ENCODE measurements around the gene DAPK1. TPM values are rescaled to one million over a fixed set of nuclear protein-coding genes. Genes with fewer than 3 reads are reported as not detected.
A peak's percentile ranks its signal among the peaks of the same experiment; 100 is the strongest.

DAPK1 gene
- total and polyA plus RNA-seq, 2 donors from 2014 or later: 15.5 to 166 TPM

DNA sequence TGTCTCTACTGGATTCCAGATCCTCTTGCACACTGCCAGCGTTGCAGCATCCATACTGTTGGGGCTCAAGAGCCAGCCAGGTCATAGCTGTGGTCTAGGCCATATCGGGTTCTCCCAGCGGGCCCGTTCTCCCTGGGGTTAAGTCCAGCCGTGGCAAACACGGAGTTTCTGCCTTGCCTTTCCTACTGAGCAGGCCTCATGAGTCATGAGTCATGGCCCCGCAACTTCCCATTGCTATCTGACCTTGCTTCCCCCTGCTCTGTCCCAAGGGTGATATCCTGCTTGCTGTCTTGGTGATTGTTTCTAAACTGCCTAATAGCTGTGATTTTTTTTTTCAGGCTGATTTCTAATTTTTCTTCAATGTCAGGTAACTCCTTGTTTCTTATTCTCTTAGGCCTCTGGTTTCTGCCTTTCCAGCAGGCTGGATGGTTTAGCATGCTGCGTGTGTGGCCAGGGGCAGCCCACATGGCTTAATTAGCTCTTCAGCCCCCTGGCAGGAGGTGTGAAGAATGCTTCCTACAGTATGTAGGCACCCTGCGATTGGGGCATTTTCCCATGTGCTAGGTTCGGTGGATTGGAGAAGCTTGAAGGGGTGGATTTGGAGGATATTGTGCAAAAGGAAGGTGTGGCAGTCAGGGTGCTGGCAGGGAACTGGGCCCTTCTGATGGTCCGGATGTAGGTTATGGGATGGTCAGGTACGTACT is 18.7 kb downstream of the DAPK1 start:
- TF ChIP-seq, protein P1, sequence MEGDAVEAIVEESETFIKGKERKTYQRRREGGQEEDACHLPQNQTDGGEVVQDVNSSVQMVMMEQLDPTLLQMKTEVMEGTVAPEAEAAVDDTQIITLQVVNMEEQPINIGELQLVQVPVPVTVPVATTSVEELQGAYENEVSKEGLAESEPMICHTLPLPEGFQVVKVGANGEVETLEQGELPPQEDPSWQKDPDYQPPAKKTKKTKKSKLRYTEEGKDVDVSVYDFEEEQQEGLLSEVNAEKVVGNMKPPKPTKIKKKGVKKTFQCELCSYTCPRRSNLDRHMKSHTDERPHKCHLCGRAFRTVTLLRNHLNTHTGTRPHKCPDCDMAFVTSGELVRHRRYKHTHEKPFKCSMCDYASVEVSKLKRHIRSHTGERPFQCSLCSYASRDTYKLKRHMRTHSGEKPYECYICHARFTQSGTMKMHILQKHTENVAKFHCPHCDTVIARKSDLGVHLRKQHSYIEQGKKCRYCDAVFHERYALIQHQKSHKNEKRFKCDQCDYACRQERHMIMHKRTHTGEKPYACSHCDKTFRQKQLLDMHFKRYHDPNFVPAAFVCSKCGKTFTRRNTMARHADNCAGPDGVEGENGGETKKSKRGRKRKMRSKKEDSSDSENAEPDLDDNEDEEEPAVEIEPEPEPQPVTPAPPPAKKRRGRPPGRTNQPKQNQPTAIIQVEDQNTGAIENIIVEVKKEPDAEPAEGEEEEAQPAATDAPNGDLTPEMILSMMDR (IDR thresholded peaks at IDR 0.05; ENCODE audit: borderline replicate concordance, extremely low read depth, insufficient read depth): no peak
- H3K27me3 ChIP-seq (ENCODE audit: control insufficient read depth, insufficient read depth, low read length): no peaks in the 10 kb centered on the region
- DNase-seq (peak in 1 of 5 donors; percentile 88), FAIRE-seq (no peak)
- H3K9me3 ChIP-seq (ENCODE audit: control insufficient read depth in 2 of 3, insufficient read depth in 1 of 3, low read length in 3 of 3): no peaks in the 10 kb centered on the region
- intact Hi-C loops (cut with DNase I): no loop called here
- H3K27ac ChIP-seq (ENCODE audit: low read depth in 2 of 2, low read length in 2 of 2): no peak overlapping the region
- peaks cover 0 to 20% (median 10%) of the 10 kb centered on the region in 3 donors for H3K4me1 ChIP-seq (ENCODE audit: control insufficient read depth in 2 of 3, insufficient read depth in 2 of 3, low read depth in 1 of 3, low read length in 3 of 3)
- no peaks in the 10 kb centered on the region for H3K36me3 ChIP-seq (ENCODE audit: control insufficient read depth in 2 of 3, insufficient read depth in 3 of 3, low read length in 3 of 3)
- no peak overlapping the region for H3K4me3 ChIP-seq (ENCODE audit: low read length in 3 of 3)
- no peak overlapping the region for H3K9ac ChIP-seq (ENCODE audit: low read length in 3 of 3)

DNA sequence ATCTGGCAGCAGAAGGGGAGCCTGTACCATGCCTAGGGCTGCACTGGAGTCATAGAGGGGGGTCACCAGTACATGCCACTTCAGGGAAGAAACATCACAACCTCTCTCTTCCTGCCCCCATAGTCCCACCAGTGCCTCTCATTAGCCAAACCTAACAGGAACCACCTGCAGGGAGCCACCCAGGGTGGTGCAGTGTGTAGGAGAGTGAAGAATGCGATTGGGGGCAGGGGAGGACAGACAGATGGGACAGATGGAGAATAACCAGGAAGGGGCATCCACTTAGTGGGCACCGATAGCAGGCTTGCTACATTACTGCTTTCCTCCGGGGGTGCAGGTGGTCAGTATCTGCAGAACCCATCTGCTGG is 19.2 kb downstream of the DAPK1 start:
- intact Hi-C loops (cut with DNase I): no loop called here
- no peak overlapping the region for H3K4me3 ChIP-seq (ENCODE audit: low read length in 3 of 3)
- peaks cover 0 to 20% (median 10%) of the 10 kb centered on the region in 3 donors for H3K4me1 ChIP-seq (ENCODE audit: control insufficient read depth in 2 of 3, insufficient read depth in 2 of 3, low read depth in 1 of 3, low read length in 3 of 3)
- no peak for FAIRE-seq
- TF ChIP-seq, protein P1 (IDR thresholded peaks at IDR 0.05; ENCODE audit: borderline replicate concordance, extremely low read depth, insufficient read depth): no peak
- H3K9me3 ChIP-seq (ENCODE audit: control insufficient read depth in 2 of 3, insufficient read depth in 1 of 3, low read length in 3 of 3): no peaks in the 10 kb centered on the region
- no peak overlapping the region for H3K9ac ChIP-seq (ENCODE audit: low read length in 3 of 3)
- no peak for DNase-seq
- no peaks in the 10 kb centered on the region for H3K36me3 ChIP-seq (ENCODE audit: control insufficient read depth in 2 of 3, insufficient read depth in 3 of 3, low read length in 3 of 3)
- no peaks in the 10 kb centered on the region for H3K27me3 ChIP-seq (ENCODE audit: control insufficient read depth, insufficient read depth, low read length)
- H3K27ac ChIP-seq (ENCODE audit: low read depth in 2 of 2, low read length in 2 of 2): no peak overlapping the region

DNA sequence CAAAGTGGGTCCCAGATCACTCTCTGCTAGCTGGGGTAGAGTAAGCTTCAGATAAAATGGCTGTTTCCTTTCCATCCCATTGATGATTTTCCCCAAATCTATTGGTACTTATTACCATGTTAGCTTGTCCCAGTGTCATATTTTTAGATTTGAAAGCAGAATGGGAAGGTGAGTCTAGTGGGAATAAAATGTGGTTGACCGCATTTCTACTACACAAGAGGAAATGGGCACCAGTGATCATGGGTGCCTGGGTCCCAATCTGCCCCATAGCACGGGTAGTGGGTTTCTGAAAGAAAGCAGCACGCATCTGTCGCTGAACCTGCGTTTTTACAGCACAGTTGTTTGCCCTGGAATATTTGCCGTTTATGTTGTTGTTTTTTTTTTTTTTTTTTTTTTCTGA is 20.1 kb downstream of the DAPK1 start:
- no peak for DNase-seq
- H3K36me3 ChIP-seq (ENCODE audit: control insufficient read depth in 2 of 3, insufficient read depth in 3 of 3, low read length in 3 of 3): no peaks in the 10 kb centered on the region
- H3K27me3 ChIP-seq (ENCODE audit: control insufficient read depth, insufficient read depth, low read length): no peaks in the 10 kb centered on the region
- H3K9ac ChIP-seq (ENCODE audit: low read length in 3 of 3): no peak overlapping the region
- intact Hi-C loops (cut with DNase I): no loop called here
- peaks cover 0 to 20% (median 10%) of the 10 kb centered on the region in 3 donors for H3K4me1 ChIP-seq (ENCODE audit: control insufficient read depth in 2 of 3, insufficient read depth in 2 of 3, low read depth in 1 of 3, low read length in 3 of 3)
- no peak overlapping the region for H3K4me3 ChIP-seq (ENCODE audit: low read length in 3 of 3)
- FAIRE-seq: no peak
- TF ChIP-seq, protein P1 (IDR thresholded peaks at IDR 0.05; ENCODE audit: borderline replicate concordance, extremely low read depth, insufficient read depth): no peak
- no peaks in the 10 kb centered on the region for H3K9me3 ChIP-seq (ENCODE audit: control insufficient read depth in 2 of 3, insufficient read depth in 1 of 3, low read length in 3 of 3)
- no peak overlapping the region for H3K27ac ChIP-seq (ENCODE audit: low read depth in 2 of 2, low read length in 2 of 2)
